ENCODE measurements around the gene EEPD1. TPM values are rescaled to one million over a fixed set of nuclear protein-coding genes. Genes with fewer than 3 reads are reported as not detected.
A peak's percentile ranks its signal among the peaks of the same experiment; 100 is the strongest.

The EEPD1 gene
- total and polyA plus RNA-seq, 4 donors, result 2.3 to 12.3 (median 7.1) TPM

DNA sequence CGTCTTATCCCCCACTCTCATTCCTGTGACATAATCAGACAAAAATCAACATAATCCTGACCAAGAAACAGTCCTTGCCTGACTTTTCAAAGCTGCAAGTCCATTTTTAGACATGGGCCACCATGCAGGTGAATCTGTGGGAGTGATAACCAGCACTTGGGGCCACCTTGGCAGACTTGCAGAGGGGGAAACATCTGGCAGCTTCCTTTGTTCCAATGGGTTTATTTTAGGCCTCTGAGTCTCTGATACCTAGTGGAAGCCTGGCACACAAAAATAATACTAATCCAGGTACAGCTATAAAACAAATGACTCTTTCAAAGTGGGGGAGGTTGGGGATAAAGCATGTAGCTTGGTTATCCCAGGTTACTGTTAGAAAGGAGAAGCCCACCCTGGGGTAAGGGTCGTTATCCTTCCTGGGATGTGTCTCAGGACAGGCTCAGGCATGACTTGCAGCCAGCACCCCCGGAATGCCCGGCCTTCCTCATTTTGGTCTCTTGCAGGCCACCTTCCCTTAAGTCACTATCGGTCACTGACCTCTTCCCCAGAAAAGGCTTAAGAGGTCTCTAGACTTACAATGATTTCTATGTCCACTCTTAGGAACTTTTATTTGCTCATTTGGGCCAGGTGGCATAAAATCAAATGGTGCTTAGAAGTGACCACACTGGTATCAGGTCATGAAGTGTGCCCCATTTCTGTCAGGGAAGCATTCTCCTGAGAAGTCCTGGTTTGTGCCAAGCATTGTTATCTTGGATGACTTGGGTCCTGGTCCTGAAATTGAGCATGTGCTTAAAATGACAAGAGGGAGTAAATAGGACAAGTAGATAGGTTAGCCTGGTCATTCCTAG lies 37.6 kb downstream of the EEPD1 start:
- WGBS, result 86% methylated on average over 5 of the region's 5 CpGs
- no peak overlapping the region for H3K9ac ChIP-seq (ENCODE audit: low read depth in 1 of 2, low read length in 2 of 2)
- TF ChIP-seq FOXA2 (IDR thresholded peaks at IDR 0.05) (no peak), RXRA (IDR thresholded peaks at IDR 0.05) (peak in 1 of 2 donors; percentile 15), JUND (IDR thresholded peaks at IDR 0.05) (no peak), NR2F2 (IDR thresholded peaks at IDR 0.05) (no peak)
- TF ChIP-seq, protein P1, sequence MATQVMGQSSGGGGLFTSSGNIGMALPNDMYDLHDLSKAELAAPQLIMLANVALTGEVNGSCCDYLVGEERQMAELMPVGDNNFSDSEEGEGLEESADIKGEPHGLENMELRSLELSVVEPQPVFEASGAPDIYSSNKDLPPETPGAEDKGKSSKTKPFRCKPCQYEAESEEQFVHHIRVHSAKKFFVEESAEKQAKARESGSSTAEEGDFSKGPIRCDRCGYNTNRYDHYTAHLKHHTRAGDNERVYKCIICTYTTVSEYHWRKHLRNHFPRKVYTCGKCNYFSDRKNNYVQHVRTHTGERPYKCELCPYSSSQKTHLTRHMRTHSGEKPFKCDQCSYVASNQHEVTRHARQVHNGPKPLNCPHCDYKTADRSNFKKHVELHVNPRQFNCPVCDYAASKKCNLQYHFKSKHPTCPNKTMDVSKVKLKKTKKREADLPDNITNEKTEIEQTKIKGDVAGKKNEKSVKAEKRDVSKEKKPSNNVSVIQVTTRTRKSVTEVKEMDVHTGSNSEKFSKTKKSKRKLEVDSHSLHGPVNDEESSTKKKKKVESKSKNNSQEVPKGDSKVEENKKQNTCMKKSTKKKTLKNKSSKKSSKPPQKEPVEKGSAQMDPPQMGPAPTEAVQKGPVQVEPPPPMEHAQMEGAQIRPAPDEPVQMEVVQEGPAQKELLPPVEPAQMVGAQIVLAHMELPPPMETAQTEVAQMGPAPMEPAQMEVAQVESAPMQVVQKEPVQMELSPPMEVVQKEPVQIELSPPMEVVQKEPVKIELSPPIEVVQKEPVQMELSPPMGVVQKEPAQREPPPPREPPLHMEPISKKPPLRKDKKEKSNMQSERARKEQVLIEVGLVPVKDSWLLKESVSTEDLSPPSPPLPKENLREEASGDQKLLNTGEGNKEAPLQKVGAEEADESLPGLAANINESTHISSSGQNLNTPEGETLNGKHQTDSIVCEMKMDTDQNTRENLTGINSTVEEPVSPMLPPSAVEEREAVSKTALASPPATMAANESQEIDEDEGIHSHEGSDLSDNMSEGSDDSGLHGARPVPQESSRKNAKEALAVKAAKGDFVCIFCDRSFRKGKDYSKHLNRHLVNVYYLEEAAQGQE (IDR thresholded peaks at IDR 0.05), result no peak
- H3K27me3 ChIP-seq (ENCODE audit: control insufficient read depth in 4 of 4, insufficient read depth in 4 of 4, low read length in 3 of 4), result no peaks in the 10 kb centered on the region
- peaks cover 0 to 29% (median 12%) of the 10 kb centered on the region in 4 donors for H3K4me1 ChIP-seq (ENCODE audit: control insufficient read depth in 4 of 4, insufficient read depth in 4 of 4, low read length in 3 of 4)
- no peak for DNase-seq (ENCODE audit: low spot score)
- no peak overlapping the region for H3K4me3 ChIP-seq (ENCODE audit: low read depth in 1 of 3, low read length in 3 of 3)
- no peaks in the 10 kb centered on the region for H3K36me3 ChIP-seq (ENCODE audit: control insufficient read depth in 4 of 4, insufficient read depth in 3 of 4, low read depth in 1 of 4, low read length in 3 of 4)
- H3K9me3 ChIP-seq (ENCODE audit: control insufficient read depth in 4 of 4, low read length in 3 of 4), result no peaks in the 10 kb centered on the region
- no peak overlapping the region for H3K27ac ChIP-seq (ENCODE audit: low read depth in 1 of 2, low read length in 2 of 2)

DNA sequence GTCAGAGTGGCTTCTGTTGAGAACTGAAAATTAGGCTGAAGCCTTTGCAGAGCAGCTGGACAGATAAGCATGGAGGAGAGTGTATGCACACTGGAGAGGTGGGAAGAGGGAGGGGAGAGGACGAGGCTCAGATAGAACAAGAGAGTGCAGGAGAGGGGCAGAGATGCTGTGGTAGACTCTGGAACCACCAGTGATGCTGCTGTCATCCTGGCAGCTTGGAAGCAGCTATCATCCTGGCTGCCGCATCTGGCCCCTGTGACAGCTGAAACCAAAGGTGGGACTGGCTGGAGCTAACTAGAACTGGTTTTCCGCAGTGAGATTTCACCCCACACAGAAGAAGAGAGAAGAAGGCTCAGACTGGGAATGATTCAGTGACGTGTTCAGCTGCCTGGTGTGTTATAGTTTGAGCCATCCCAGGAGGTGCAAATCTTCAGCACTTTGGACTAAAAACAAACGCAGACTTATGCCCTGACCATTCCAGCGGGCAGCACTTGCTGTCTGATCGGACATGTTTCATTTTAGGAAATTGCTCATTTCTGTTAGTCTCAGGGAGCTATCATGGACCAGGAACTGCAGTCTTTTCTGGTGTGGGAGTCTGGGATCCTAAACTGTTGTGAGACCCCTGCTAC lies 38.4 kb downstream of the EEPD1 start:
- Histone ChIP-seq H3K27me3 (ENCODE audit: control insufficient read depth in 4 of 4, insufficient read depth in 4 of 4, low read length in 3 of 4) (no peaks in the 10 kb centered on the region), H3K4me1 (ENCODE audit: control insufficient read depth in 4 of 4, insufficient read depth in 4 of 4, low read length in 3 of 4) (peaks cover 0 to 29% (median 10%) of the 10 kb centered on the region in 4 donors), H3K27ac (ENCODE audit: low read depth in 1 of 2, low read length in 2 of 2) (no peak overlapping the region), H3K4me3 (ENCODE audit: low read depth in 1 of 3, low read length in 3 of 3) (no peak overlapping the region), H3K9me3 (ENCODE audit: control insufficient read depth in 4 of 4, low read length in 3 of 4) (no peaks in the 10 kb centered on the region), H3K9ac (ENCODE audit: low read depth in 1 of 2, low read length in 2 of 2) (no peak overlapping the region), H3K36me3 (ENCODE audit: control insufficient read depth in 4 of 4, insufficient read depth in 3 of 4, low read depth in 1 of 4, low read length in 3 of 4) (no peaks in the 10 kb centered on the region)
- no peak for DNase-seq (ENCODE audit: low spot score)
- no peak for TF ChIP-seq TAF1 (conservative IDR thresholded peaks at IDR 0.05)
- no peak for TF ChIP-seq FOXA1 (IDR thresholded peaks at IDR 0.05)
- TF ChIP-seq, protein P2, sequence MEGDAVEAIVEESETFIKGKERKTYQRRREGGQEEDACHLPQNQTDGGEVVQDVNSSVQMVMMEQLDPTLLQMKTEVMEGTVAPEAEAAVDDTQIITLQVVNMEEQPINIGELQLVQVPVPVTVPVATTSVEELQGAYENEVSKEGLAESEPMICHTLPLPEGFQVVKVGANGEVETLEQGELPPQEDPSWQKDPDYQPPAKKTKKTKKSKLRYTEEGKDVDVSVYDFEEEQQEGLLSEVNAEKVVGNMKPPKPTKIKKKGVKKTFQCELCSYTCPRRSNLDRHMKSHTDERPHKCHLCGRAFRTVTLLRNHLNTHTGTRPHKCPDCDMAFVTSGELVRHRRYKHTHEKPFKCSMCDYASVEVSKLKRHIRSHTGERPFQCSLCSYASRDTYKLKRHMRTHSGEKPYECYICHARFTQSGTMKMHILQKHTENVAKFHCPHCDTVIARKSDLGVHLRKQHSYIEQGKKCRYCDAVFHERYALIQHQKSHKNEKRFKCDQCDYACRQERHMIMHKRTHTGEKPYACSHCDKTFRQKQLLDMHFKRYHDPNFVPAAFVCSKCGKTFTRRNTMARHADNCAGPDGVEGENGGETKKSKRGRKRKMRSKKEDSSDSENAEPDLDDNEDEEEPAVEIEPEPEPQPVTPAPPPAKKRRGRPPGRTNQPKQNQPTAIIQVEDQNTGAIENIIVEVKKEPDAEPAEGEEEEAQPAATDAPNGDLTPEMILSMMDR (IDR thresholded peaks at IDR 0.05; ENCODE audit: low read depth, low read length, missing input control), result no peak
- TF ChIP-seq RAD21 (IDR thresholded peaks at IDR 0.05), result no peak
- no peak for TF ChIP-seq EGR1 (IDR thresholded peaks at IDR 0.05; ENCODE audit: low read depth in 2 of 2)
- TF ChIP-seq, protein P1 (IDR thresholded peaks at IDR 0.05), result no peak
- no peak for TF ChIP-seq GABPA (IDR thresholded peaks at IDR 0.05 in 1 of 2, conservative IDR thresholded peaks at IDR 0.05 in 1 of 2)
- TF ChIP-seq NR2F2 (IDR thresholded peaks at IDR 0.05), result no peak
- no peak for TF ChIP-seq JUND (IDR thresholded peaks at IDR 0.05)
- whole genome bisulfite sequencing, result 86% methylated on average over 7 of the region's 7 CpGs

Data from liver (tissue), 9 donors.